DOHH2 (cell line): ENCODE measurements around the gene KIAA1191.

ENCODE experiments used
- H3F3A ChIP-seq: fragments of 200-600 bp; sonication (generic), shearing (Covaris generic); 2 replicates; pipeline ENCODE4 v1.6.0; 2016; ENCODE audit warnings: antibody characterized with exemption, mild to moderate bottlenecking; ENCODE audit not compliant: control insufficient read depth, insufficient read depth
- H3K27ac ChIP-seq: fragments of 200-600 bp; sonication (generic); 2 replicates; pipeline ENCODE4 v1.5.1; 2014; ENCODE audit warnings: low read depth, mild to moderate bottlenecking, low read length, moderate library complexity
- H3K27me3 ChIP-seq: fragments of 200-600 bp; sonication (generic); 2 replicates; pipeline ENCODE4 v1.6.1; 2014; ENCODE audit warnings: mild to moderate bottlenecking, low read length, mixed read lengths; ENCODE audit not compliant: control insufficient read depth
- H3K36me3 ChIP-seq: fragments of 200-600 bp; sonication (generic); 2 replicates; pipeline ENCODE4 v1.6.1; 2014; ENCODE audit warnings: mild to moderate bottlenecking, low read length, moderate library complexity, mixed read lengths; ENCODE audit not compliant: control insufficient read depth
- H3K4me1 ChIP-seq: fragments of 200-600 bp; sonication (generic); 2 replicates; pipeline ENCODE4 v1.6.1; 2014; ENCODE audit warnings: mild to moderate bottlenecking, low read length, mixed read lengths; ENCODE audit not compliant: control insufficient read depth
- H3K4me2 ChIP-seq: fragments of 200-600 bp; sonication (generic); 2 replicates; pipeline ENCODE4 v1.6.0; 2014; ENCODE audit warnings: mild to moderate bottlenecking, low read length, moderate library complexity
- H3K4me3 ChIP-seq: fragments of 200-600 bp; sonication (generic); 2 replicates; pipeline ENCODE4 v1.5.1; 2014; ENCODE audit warnings: mild to moderate bottlenecking, low read length, mixed read lengths
- H3K79me2 ChIP-seq: fragments of 200-600 bp; sonication (generic); 2 replicates; pipeline ENCODE4 v1.6.1; 2014; ENCODE audit warnings: mild to moderate bottlenecking, low read length, mixed read lengths; ENCODE audit not compliant: control insufficient read depth
- H3K9me2 ChIP-seq: fragments of 200-600 bp; sonication (generic); replicated peaks from 2 replicates; pipeline ENCODE4 v1.6.1; 2014; ENCODE audit warnings: mild to moderate bottlenecking, low read length, mixed read lengths; ENCODE audit not compliant: control insufficient read depth
- H3K9me3 ChIP-seq: fragments of 200-600 bp; sonication (generic); 2 replicates; pipeline ENCODE4 v1.6.1; 2014; ENCODE audit warnings: antibody characterized with exemption, low read length, mixed read lengths; ENCODE audit not compliant: control insufficient read depth, insufficient read depth
- H4K20me1 ChIP-seq: fragments of 200-600 bp; sonication (generic); 2 replicates; pipeline ENCODE4 v1.6.0; 2014; ENCODE audit warnings: low read depth, mild to moderate bottlenecking, antibody characterized with exemption, low read length, moderate library complexity; ENCODE audit not compliant: control insufficient read depth, insufficient read depth
- EZH2phosphoT487 ChIP-seq: fragments of 200-600 bp; sonication (generic); IDR thresholded peaks from 2 replicates; pipeline ENCODE4 v1.6.1; 2017; ENCODE audit warnings: borderline replicate concordance, mild to moderate bottlenecking, antibody characterized with exemption, low read length, moderate library complexity, mixed read lengths
- TF ChIP-seq, protein P1 (sequence below): fragments of 200-600 bp; sonication (generic); IDR thresholded peaks from one replicate; pipeline ENCODE4 v1.5.1; 2014; ENCODE audit warnings: antibody characterized with exemption, mild to moderate bottlenecking, low read depth, low read length; ENCODE audit not compliant: poor library complexity, severe bottlenecking

KIAA1191 gene

DNA sequence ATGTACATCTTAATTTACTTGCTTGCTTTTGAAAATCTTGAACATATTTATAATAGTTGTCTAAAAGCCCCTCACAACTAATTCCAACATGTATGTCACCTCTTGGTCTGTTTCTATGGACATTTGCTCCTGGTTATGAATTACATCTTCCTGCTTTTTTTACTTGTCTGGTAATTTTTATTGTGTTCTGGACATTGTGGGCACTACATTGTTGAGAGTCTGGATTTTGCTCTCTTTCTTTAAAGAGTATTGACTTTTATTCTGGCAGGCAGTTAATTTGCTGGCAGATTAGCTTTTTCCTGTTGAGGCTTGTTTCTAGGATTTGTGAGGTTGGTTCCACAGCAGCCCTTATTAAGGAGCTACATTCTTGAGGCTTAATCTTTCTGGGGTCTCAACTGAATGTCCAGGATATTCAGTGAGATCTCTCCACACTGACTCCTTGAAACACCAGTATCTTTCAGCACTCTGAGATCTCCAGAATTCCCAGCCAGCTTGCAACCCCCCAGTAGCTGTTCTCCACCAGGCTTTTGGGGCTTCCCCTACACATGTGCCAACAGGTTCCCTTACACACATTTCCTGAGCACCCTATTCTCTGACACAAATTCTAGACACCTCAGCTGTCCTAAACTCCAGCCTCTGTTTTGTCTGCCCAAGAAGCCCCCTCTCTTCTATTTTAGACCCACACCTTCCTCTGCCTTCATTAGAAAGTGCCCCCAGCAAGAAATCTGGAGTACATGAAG lies 27.4 kb downstream of the KIAA1191 start:
- no peaks in the 10 kb centered on the region for H3K9me3 ChIP-seq
- H3K36me3 ChIP-seq: peaks cover 20% of the 10 kb centered on the region
- H3K27ac ChIP-seq: no peak overlapping the region
- H3K27me3 ChIP-seq: no peaks in the 10 kb centered on the region
- H3K9me2 ChIP-seq: no peaks in the 10 kb centered on the region
- no peak overlapping the region for H3K4me2 ChIP-seq
- no peaks in the 10 kb centered on the region for H3K4me1 ChIP-seq
- H3K79me2 ChIP-seq: no peaks in the 10 kb centered on the region
- no peaks in the 10 kb centered on the region for H3F3A ChIP-seq
- no peak overlapping the region for H3K4me3 ChIP-seq
- no peak for TF ChIP-seq EZH2phosphoT487
- TF ChIP-seq, protein P1, sequence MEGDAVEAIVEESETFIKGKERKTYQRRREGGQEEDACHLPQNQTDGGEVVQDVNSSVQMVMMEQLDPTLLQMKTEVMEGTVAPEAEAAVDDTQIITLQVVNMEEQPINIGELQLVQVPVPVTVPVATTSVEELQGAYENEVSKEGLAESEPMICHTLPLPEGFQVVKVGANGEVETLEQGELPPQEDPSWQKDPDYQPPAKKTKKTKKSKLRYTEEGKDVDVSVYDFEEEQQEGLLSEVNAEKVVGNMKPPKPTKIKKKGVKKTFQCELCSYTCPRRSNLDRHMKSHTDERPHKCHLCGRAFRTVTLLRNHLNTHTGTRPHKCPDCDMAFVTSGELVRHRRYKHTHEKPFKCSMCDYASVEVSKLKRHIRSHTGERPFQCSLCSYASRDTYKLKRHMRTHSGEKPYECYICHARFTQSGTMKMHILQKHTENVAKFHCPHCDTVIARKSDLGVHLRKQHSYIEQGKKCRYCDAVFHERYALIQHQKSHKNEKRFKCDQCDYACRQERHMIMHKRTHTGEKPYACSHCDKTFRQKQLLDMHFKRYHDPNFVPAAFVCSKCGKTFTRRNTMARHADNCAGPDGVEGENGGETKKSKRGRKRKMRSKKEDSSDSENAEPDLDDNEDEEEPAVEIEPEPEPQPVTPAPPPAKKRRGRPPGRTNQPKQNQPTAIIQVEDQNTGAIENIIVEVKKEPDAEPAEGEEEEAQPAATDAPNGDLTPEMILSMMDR: no peak
- H4K20me1 ChIP-seq: no peaks in the 10 kb centered on the region

DNA sequence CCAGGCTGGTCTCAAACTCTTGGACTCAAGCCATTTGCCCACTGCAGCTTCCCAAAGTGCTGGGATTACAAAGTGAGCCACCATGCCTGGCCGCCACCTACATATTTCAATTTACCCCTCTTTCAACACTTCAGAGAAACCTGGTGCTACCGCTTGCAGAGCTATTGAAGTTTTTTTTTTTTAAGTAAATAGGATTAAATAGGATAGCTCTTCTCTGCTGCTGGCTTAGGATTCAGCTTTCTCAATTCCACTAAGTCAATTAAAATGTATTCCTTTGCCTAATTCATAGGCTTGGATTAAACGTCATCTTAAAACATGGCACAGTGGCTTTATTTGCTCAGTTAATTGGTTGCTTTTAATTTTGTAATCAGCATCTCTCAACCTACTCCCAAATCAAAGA lies 41.0 kb downstream of the KIAA1191 start:
- peaks cover 38% of the 10 kb centered on the region for H3K36me3 ChIP-seq

DNA sequence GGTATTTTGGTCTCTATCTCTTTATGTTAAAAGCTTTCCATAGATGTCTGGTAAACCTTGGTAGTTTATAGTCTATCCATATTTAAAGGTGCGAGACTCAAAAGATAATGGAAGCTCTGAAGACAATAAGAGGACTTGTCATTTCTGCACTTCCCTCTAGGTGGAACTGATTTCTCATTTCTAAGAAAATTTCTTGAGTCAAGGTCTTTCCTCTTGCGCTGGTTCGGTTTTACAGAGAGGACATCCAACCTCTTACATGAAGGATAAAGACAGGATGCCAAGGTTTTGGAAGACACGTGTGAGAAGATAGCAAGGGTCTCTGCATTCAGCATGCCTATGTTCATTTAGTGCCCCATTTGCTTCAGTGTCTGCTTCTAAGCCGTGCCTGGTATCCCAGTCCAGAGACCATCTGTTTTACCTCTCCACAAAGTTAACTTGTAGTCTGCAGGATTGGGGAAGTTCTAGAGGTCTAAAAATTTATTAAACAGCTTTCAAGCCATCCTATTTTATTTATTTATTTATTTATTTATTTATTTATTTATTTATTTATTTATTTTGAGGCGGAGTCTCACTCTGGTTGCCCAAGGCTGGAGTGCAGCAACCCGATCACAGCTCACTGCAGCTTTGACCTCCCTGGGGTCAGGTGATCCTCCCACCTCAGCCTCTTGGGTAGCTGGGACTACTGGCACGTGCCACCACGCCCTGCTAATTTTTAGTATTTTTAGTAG lies 41.6 kb downstream of the KIAA1191 start:
- no peak overlapping the region for H3K4me2 ChIP-seq
- H3K4me1 ChIP-seq: no peaks in the 10 kb centered on the region
- no peaks in the 10 kb centered on the region for H3K27me3 ChIP-seq
- H3K79me2 ChIP-seq: no peaks in the 10 kb centered on the region
- no peaks in the 10 kb centered on the region for H3K9me2 ChIP-seq
- H3F3A ChIP-seq: no peaks in the 10 kb centered on the region
- H3K9me3 ChIP-seq: no peaks in the 10 kb centered on the region
- peaks cover 42% of the 10 kb centered on the region for H3K36me3 ChIP-seq
- TF ChIP-seq EZH2phosphoT487: no peak
- TF ChIP-seq, protein P1: peak; percentile 20
- H3K27ac ChIP-seq: no peak overlapping the region
- H3K4me3 ChIP-seq: no peak overlapping the region
- no peaks in the 10 kb centered on the region for H4K20me1 ChIP-seq

More for the DNA sequence above, 41.0 kb downstream of the KIAA1191 start:
- TF ChIP-seq EZH2phosphoT487: no peak
- TF ChIP-seq, protein P1: no peak
- Histone ChIP-seq H3K79me2 (no peaks in the 10 kb centered on the region), H3K4me1 (no peaks in the 10 kb centered on the region), H4K20me1 (no peaks in the 10 kb centered on the region), H3K9me2 (no peaks in the 10 kb centered on the region), H3K4me3 (no peak overlapping the region), H3K27me3 (no peaks in the 10 kb centered on the region), H3K27ac (no peak overlapping the region), H3F3A (no peaks in the 10 kb centered on the region), H3K4me2 (no peak overlapping the region), H3K9me3 (no peaks in the 10 kb centered on the region)
